ENCODE measurements around the gene COQ8A.

The COQ8A gene

GRCh38 chr1:226964068-226964425 lies 24.0 kb downstream of the COQ8A start:
- Histone ChIP-seq H3K27me3 (ENCODE audit: control insufficient read depth, insufficient read depth, low read length) (no peaks in the 10 kb centered on the region), H3K36me3 (ENCODE audit: control insufficient read depth, insufficient read depth, low read length) (peaks cover 12% of the 10 kb centered on the region), H3K27ac (ENCODE audit: low read depth, low read length) (no peak overlapping the region), H3K9ac (ENCODE audit: low read length) (no peak overlapping the region), H3K9me3 (ENCODE audit: control insufficient read depth, insufficient read depth, low read depth, low read length) (peaks cover 4% of the 10 kb centered on the region; the same call in 1 of the 2 replicates), H3K4me1 (ENCODE audit: control insufficient read depth, insufficient read depth, low read length) (no peaks in the 10 kb centered on the region), H3K4me3 (ENCODE audit: low read depth, low read length) (no peak overlapping the region)

GRCh38 chr1:226964611-226965486 lies 24.8 kb downstream of the COQ8A start:
- H3K4me1 ChIP-seq (ENCODE audit: control insufficient read depth, insufficient read depth, low read length): no peaks in the 10 kb centered on the region
- no peak overlapping the region for H3K4me3 ChIP-seq (ENCODE audit: low read depth, low read length)
- H3K27ac ChIP-seq (ENCODE audit: low read depth, low read length): 0 out of 2 replicates have a peak overlapping the region, but pooled peaks have one; percentile 47
- H3K27me3 ChIP-seq (ENCODE audit: control insufficient read depth, insufficient read depth, low read length): no peaks in the 10 kb centered on the region
- no peak overlapping the region for H3K9ac ChIP-seq (ENCODE audit: low read length)
- peaks cover 4% of the 10 kb centered on the region; the same call in 1 of the 2 replicates for H3K9me3 ChIP-seq (ENCODE audit: control insufficient read depth, insufficient read depth, low read depth, low read length)
- peaks cover 12% of the 10 kb centered on the region for H3K36me3 ChIP-seq (ENCODE audit: control insufficient read depth, insufficient read depth, low read length)

GRCh38 chr1:226965581-226966440 lies 25.7 kb downstream of the COQ8A start:
- Histone ChIP-seq H3K9me3 (ENCODE audit: control insufficient read depth, insufficient read depth, low read depth, low read length) (no peaks in the 10 kb centered on the region), H3K27me3 (ENCODE audit: control insufficient read depth, insufficient read depth, low read length) (no peaks in the 10 kb centered on the region), H3K4me3 (ENCODE audit: low read depth, low read length) (no peak overlapping the region), H3K27ac (ENCODE audit: low read depth, low read length) (no peak overlapping the region), H3K9ac (ENCODE audit: low read length) (no peak overlapping the region), H3K36me3 (ENCODE audit: control insufficient read depth, insufficient read depth, low read length) (peaks cover 17% of the 10 kb centered on the region), H3K4me1 (ENCODE audit: control insufficient read depth, insufficient read depth, low read length) (no peaks in the 10 kb centered on the region)

GRCh38 chr1:226966683-226967082 lies 26.6 kb downstream of the COQ8A start:
- Histone ChIP-seq H3K27me3 (ENCODE audit: control insufficient read depth, insufficient read depth, low read length) (no peaks in the 10 kb centered on the region), H3K4me3 (ENCODE audit: low read depth, low read length) (no peak overlapping the region), H3K36me3 (ENCODE audit: control insufficient read depth, insufficient read depth, low read length) (peaks cover 17% of the 10 kb centered on the region), H3K9me3 (ENCODE audit: control insufficient read depth, insufficient read depth, low read depth, low read length) (peaks cover 3% of the 10 kb centered on the region; the same call in 1 of the 2 replicates), H3K27ac (ENCODE audit: low read depth, low read length) (no peak overlapping the region), H3K9ac (ENCODE audit: low read length) (no peak overlapping the region), H3K4me1 (ENCODE audit: control insufficient read depth, insufficient read depth, low read length) (no peaks in the 10 kb centered on the region)

- Histone ChIP-seq H3K27me3 (ENCODE audit: control insufficient read depth, insufficient read depth, low read length) (no peaks in the 10 kb centered on the region), H3K36me3 (ENCODE audit: control insufficient read depth, insufficient read depth, low read length) (peaks cover 17% of the 10 kb centered on the region), H3K4me1 (ENCODE audit: control insufficient read depth, insufficient read depth, low read length) (no peaks in the 10 kb centered on the region), H3K9me3 (ENCODE audit: control insufficient read depth, insufficient read depth, low read depth, low read length) (peaks cover 7% of the 10 kb centered on the region; the same call in 1 of the 2 replicates), H3K4me3 (ENCODE audit: low read depth, low read length) (no peak overlapping the region), H3K27ac (ENCODE audit: low read depth, low read length) (no peak overlapping the region), H3K9ac (ENCODE audit: low read length) (no peak overlapping the region)
Observed at GRCh38 chr1:226967665-226968064, 27.6 kb downstream of the COQ8A start.

GRCh38 chr1:226971765-226972164 lies 31.7 kb downstream of the COQ8A start:
- Histone ChIP-seq H3K36me3 (ENCODE audit: control insufficient read depth, insufficient read depth, low read length) (peaks cover 5% of the 10 kb centered on the region), H3K4me3 (ENCODE audit: low read depth, low read length) (no peak overlapping the region), H3K9ac (ENCODE audit: low read length) (no peak overlapping the region), H3K27ac (ENCODE audit: low read depth, low read length) (no peak overlapping the region), H3K4me1 (ENCODE audit: control insufficient read depth, insufficient read depth, low read length) (peaks cover 19% of the 10 kb centered on the region; the same call in 1 of the 2 replicates), H3K9me3 (ENCODE audit: control insufficient read depth, insufficient read depth, low read depth, low read length) (peaks cover 7% of the 10 kb centered on the region; the same call in 1 of the 2 replicates), H3K27me3 (ENCODE audit: control insufficient read depth, insufficient read depth, low read length) (no peaks in the 10 kb centered on the region)

GRCh38 chr1:226972931-226973330 lies 32.8 kb downstream of the COQ8A start:
- Histone ChIP-seq H3K4me3 (ENCODE audit: low read depth, low read length) (no peak overlapping the region), H3K4me1 (ENCODE audit: control insufficient read depth, insufficient read depth, low read length) (peaks cover 19% of the 10 kb centered on the region; the same call in 1 of the 2 replicates), H3K9ac (ENCODE audit: low read length) (no peak overlapping the region), H3K27ac (ENCODE audit: low read depth, low read length) (no peak overlapping the region), H3K9me3 (ENCODE audit: control insufficient read depth, insufficient read depth, low read depth, low read length) (peaks cover 7% of the 10 kb centered on the region; the same call in 1 of the 2 replicates), H3K27me3 (ENCODE audit: control insufficient read depth, insufficient read depth, low read length) (no peaks in the 10 kb centered on the region), H3K36me3 (ENCODE audit: control insufficient read depth, insufficient read depth, low read length) (peaks cover 9% of the 10 kb centered on the region)

GRCh38 chr1:226973371-226973897 lies 33.3 kb downstream of the COQ8A start:
- Histone ChIP-seq H3K27ac (ENCODE audit: low read depth, low read length) (no peak overlapping the region), H3K9me3 (ENCODE audit: control insufficient read depth, insufficient read depth, low read depth, low read length) (peaks cover 7% of the 10 kb centered on the region; the same call in 1 of the 2 replicates), H3K27me3 (ENCODE audit: control insufficient read depth, insufficient read depth, low read length) (no peaks in the 10 kb centered on the region), H3K9ac (ENCODE audit: low read length) (no peak overlapping the region), H3K4me1 (ENCODE audit: control insufficient read depth, insufficient read depth, low read length) (peaks cover 19% of the 10 kb centered on the region; the same call in 1 of the 2 replicates), H3K36me3 (ENCODE audit: control insufficient read depth, insufficient read depth, low read length) (peaks cover 11% of the 10 kb centered on the region), H3K4me3 (ENCODE audit: low read depth, low read length) (no peak overlapping the region)

- H3K27ac ChIP-seq (ENCODE audit: low read depth, low read length): no peak overlapping the region
- peaks cover 7% of the 10 kb centered on the region; the same call in 1 of the 2 replicates for H3K9me3 ChIP-seq (ENCODE audit: control insufficient read depth, insufficient read depth, low read depth, low read length)
- no peaks in the 10 kb centered on the region for H3K27me3 ChIP-seq (ENCODE audit: control insufficient read depth, insufficient read depth, low read length)
- peaks cover 23% of the 10 kb centered on the region; the same call in 1 of the 2 replicates for H3K4me1 ChIP-seq (ENCODE audit: control insufficient read depth, insufficient read depth, low read length)
- H3K4me3 ChIP-seq (ENCODE audit: low read depth, low read length): no peak overlapping the region
- no peak overlapping the region for H3K9ac ChIP-seq (ENCODE audit: low read length)
- H3K36me3 ChIP-seq (ENCODE audit: control insufficient read depth, insufficient read depth, low read length): peaks cover 15% of the 10 kb centered on the region
Observed at GRCh38 chr1:226973898-226974543, 33.9 kb downstream of the COQ8A start.

GRCh38 chr1:226974544-226975258 lies 34.6 kb downstream of the COQ8A start:
- H3K27ac ChIP-seq (ENCODE audit: low read depth, low read length): no peak overlapping the region
- no peak overlapping the region for H3K4me3 ChIP-seq (ENCODE audit: low read depth, low read length)
- peaks cover 7% of the 10 kb centered on the region; the same call in 1 of the 2 replicates for H3K9me3 ChIP-seq (ENCODE audit: control insufficient read depth, insufficient read depth, low read depth, low read length)
- H3K9ac ChIP-seq (ENCODE audit: low read length): no peak overlapping the region
- H3K27me3 ChIP-seq (ENCODE audit: control insufficient read depth, insufficient read depth, low read length): no peaks in the 10 kb centered on the region
- peaks cover 29% of the 10 kb centered on the region; the same call in 1 of the 2 replicates for H3K4me1 ChIP-seq (ENCODE audit: control insufficient read depth, insufficient read depth, low read length)
- peaks cover 15% of the 10 kb centered on the region for H3K36me3 ChIP-seq (ENCODE audit: control insufficient read depth, insufficient read depth, low read length)

All from HUES6 (cell line).